A673 (cell line): ENCODE results near the gene GMCL2.

Source experiments
- CTCF ChIP-seq: fragments of 300-800, 200-600 bp; sonication (generic); conservative IDR thresholded peaks from 2 replicates; pipeline ENCODE4 v1.5.1; 2017; ENCODE audit warnings: low read depth, mild to moderate bottlenecking, antibody characterized with exemption, low read length, moderate library complexity, mixed read lengths
- EZH2 ChIP-seq: fragments of 200-600 bp; sonication (generic); IDR thresholded peaks from 2 replicates; pipeline ENCODE4 v1.6.1; 2017; ENCODE audit warnings: borderline replicate concordance, low read depth, mild to moderate bottlenecking, mixed read lengths, antibody characterized with exemption, low read length; ENCODE audit not compliant: poor library complexity, severe bottlenecking

- TF ChIP-seq CTCF (no peak), EZH2 (no peak)
Observed at GRCh38 chr5:178160176-178160575, 27.0 kb downstream of the GMCL2 start.
